Nephron (organoid): ENCODE data around the gene KRT74.

ENCODE experiments used
- H3K27ac Mint-ChIP-seq, 3 experiments: 2 replicates each; pipeline ENCODE4 v1.8.0; 2020; ENCODE audit warnings: mixed read lengths in 3 of 3, mild to moderate bottlenecking in 2 of 3, moderate library complexity in 1 of 3
- H3K27me3 Mint-ChIP-seq: 2 replicates; pipeline ENCODE4 v1.8.0; 2021; ENCODE audit warnings: low read depth, mild to moderate bottlenecking, moderate library complexity, mixed read lengths
- H3K36me3 Mint-ChIP-seq: 2 replicates; pipeline ENCODE4 v1.8.0; 2020; ENCODE audit warnings: low read depth, mixed read lengths
- H3K4me1 Mint-ChIP-seq: 2 replicates; pipeline ENCODE4 v1.8.0; 2020; ENCODE audit warnings: mixed read lengths
- H3K4me3 Mint-ChIP-seq, 3 experiments: 2 replicates each; pipeline ENCODE4 v1.8.0; 2020; ENCODE audit warnings: mild to moderate bottlenecking in 3 of 3, mixed read lengths in 3 of 3, moderate library complexity in 2 of 3
- H3K9me3 Mint-ChIP-seq: 2 replicates; pipeline ENCODE4 v1.8.0; 2020; ENCODE audit warnings: mixed read lengths
- TF ChIP-seq, protein P1 (sequence below), 3 experiments: fragments of 200-600 bp; sonication (generic); IDR thresholded peaks; one replicate each; pipeline ENCODE4 v1.5.0; 2021; ENCODE audit warnings: antibody characterized with exemption in 3 of 3; ENCODE audit not compliant: unreplicated experiment in 3 of 3

The KRT74 gene

DNA sequence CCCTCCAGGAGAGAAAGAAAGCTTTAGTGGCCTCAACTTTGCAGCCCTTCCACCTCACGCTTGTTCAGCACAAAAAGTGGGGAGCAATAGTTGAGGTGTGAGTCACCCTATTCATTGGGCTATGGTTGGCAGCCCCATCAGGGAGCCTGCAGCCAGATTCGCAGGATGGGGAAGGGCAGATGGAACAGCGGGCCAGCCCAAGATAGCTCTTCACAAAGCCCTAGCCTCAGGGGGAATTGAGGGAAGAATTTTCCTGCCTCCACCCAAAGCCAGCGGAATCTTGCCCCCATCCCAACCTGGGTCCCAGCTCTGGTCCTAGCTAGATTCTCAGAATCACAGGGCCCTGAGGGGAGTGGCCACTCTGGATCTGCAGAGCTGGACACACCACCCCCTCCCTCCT is 49.8 kb downstream of the KRT74 start:
- Mint-ChIP-seq H3K9me3 (no peaks in the 10 kb centered on the region), H3K27me3 (peaks cover 12% of the 10 kb centered on the region), H3K27ac (no peak overlapping the region), H3K4me3 (no peak overlapping the region), H3K36me3 (no peaks in the 10 kb centered on the region), H3K4me1 (no peaks in the 10 kb centered on the region)
- TF ChIP-seq, protein P1, sequence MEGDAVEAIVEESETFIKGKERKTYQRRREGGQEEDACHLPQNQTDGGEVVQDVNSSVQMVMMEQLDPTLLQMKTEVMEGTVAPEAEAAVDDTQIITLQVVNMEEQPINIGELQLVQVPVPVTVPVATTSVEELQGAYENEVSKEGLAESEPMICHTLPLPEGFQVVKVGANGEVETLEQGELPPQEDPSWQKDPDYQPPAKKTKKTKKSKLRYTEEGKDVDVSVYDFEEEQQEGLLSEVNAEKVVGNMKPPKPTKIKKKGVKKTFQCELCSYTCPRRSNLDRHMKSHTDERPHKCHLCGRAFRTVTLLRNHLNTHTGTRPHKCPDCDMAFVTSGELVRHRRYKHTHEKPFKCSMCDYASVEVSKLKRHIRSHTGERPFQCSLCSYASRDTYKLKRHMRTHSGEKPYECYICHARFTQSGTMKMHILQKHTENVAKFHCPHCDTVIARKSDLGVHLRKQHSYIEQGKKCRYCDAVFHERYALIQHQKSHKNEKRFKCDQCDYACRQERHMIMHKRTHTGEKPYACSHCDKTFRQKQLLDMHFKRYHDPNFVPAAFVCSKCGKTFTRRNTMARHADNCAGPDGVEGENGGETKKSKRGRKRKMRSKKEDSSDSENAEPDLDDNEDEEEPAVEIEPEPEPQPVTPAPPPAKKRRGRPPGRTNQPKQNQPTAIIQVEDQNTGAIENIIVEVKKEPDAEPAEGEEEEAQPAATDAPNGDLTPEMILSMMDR (IDR thresholded peaks at IDR 0.05; ENCODE audit: unreplicated experiment in 3 of 3): no peak

DNA sequence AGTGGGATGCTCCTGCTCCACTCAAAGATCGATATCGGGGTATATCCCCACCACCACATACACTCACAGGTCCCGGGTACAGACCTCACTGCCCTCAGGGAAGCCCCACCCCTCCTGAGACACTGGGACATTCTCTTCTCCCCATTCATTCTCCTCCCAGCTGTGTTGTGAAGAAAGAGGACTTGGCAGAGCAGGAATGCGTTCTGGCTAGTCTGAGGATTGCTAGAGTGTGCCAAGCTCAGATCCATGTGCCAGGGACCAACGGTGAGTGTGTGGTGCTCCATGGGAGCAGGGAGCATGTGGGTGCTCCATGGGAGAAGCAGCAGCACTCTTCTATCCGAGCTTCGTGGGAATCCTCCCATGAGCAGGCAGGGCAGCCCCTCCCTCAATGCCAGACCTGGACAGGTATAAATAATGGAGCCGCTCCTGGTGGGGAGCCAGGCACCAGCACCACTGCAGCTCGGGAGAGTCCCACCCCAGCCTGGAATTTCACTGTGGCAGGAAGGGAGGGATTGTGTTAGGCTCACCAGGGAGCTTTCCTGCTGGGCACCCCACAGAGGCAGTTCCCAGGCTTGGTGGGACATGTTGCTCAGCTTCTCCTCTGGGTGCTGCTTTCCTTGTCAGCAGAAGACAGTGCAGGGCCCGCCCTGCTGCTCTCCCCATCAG is 51.2 kb downstream of the KRT74 start:
- H3K27me3 Mint-ChIP-seq: peaks cover 8% of the 10 kb centered on the region

DNA sequence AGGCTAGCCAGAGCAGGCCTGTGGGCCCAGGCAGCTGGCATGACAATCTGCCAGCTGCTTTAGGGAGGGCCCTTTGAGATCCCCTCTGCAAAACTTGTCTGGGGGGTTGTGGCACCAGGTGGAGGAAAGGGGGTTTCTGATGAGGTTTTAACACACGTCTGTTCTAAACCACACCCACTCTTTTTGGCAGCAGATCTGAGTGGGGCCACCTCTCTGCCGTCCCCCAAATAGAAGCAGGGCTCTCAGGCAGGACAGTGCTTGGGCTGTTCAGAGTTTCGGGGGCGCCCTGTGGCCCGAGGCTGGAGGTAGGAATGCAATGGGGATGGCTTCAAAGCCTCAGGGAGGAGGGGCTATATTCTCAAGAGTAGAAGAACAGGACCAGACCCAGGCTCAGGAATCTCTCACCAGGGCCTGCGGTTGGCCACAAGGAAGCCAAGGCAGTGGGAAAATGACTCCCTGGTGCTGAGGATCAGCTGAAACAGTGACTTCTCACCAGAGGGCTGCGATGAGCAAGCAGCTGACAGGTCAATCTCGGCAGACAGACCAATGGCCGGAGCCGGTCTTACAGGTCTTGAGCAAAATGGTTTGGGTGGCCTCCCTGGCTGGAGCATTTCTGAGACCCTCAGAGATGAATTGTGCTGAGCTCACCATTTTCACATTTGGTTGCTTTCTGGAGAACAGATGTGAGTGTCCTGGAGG is 51.9 kb downstream of the KRT74 start:
- Mint-ChIP-seq H3K9me3 (no peaks in the 10 kb centered on the region), H3K4me3 (no peak overlapping the region), H3K36me3 (no peaks in the 10 kb centered on the region), H3K4me1 (no peaks in the 10 kb centered on the region), H3K27ac (no peak overlapping the region), H3K27me3 (peaks cover 8% of the 10 kb centered on the region)
- TF ChIP-seq, protein P1 (IDR thresholded peaks at IDR 0.05; ENCODE audit: unreplicated experiment in 3 of 3): no peak

More for the DNA sequence above, 51.2 kb downstream of the KRT74 start:
- H3K9me3 Mint-ChIP-seq: no peaks in the 10 kb centered on the region
- TF ChIP-seq, protein P1 (IDR thresholded peaks at IDR 0.05; ENCODE audit: unreplicated experiment in 3 of 3): no peak
- no peak overlapping the region for H3K4me3 Mint-ChIP-seq
- H3K4me1 Mint-ChIP-seq: no peaks in the 10 kb centered on the region
- no peak overlapping the region for H3K27ac Mint-ChIP-seq
- H3K36me3 Mint-ChIP-seq: no peaks in the 10 kb centered on the region

DNA sequence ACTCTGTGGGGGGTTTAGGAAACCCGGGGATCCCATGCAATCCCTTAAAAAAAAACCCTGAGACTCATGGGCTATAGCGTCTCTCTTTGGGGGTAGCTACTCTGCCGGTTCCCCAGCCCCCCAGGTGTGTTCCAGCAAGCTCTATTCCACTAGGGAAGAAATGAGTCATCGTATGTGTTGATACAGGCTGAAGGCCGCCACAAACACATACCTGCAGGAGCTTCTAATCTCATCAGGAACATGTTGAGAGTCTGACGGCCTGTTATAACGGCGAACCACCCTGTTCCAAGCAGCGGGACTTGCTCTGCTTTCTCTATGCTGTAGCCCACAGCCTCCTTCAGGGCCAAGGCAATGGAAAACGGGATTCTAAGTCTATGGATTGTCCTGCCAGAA is 52.5 kb downstream of the KRT74 start:
- H3K9me3 Mint-ChIP-seq: no peaks in the 10 kb centered on the region
- TF ChIP-seq, protein P1 (IDR thresholded peaks at IDR 0.05; ENCODE audit: unreplicated experiment in 3 of 3): no peak

DNA sequence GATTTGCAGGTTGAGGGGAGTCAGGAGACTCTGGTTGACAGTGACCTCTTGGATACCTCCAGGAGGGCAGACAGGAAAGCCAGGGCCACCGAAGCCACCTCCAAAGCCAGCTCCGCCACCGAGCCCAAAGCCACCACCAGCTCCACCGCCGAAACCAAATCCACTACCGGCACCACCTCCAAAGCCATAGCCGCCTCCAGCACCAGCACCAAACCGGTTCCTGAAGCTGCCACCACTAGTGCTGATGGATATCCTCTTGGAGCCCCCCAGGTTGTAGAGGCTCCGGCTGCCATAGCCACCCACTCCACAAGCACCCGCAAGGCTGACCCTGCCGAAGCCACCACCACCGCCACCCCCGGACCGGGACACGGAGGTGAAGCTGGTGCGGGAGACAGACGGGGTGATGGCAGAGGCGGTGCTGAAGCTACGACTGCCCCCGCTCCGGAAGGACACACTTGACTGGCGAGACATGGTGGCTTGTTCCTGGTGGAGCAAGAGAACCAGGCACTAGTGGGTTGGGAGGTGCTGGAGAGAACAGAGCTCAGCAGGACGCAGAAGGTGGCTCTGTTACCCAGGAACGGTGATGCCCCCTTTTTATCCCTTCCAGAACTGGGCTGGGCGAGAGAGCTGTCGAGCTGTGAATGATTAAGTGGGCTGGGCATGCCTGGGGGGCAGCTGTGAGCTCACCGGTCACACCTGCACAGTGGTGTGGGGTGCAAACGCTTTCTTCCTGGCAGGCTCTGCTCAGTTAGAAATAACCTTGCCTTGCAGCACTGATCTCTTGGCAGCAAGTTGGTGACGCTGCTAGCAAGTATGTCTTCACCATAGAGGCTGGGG is 53.6 kb downstream of the KRT74 start, which contains the start of gene KRT5:
Gene KRT5 (minus strand): TSS at position 569 of the 837 bp plus-strand sequence. CDS start 98 bp downstream, at position 471.
- no peaks in the 10 kb centered on the region for H3K9me3 Mint-ChIP-seq
- H3K4me3 Mint-ChIP-seq: no peak within 1 kb of the TSS
- no peaks in the 10 kb centered on the region for H3K4me1 Mint-ChIP-seq
- peaks cover 11% of the 10 kb centered on the region for H3K27me3 Mint-ChIP-seq
- no peak within 1 kb of the TSS for H3K27ac Mint-ChIP-seq
- no peaks in the 10 kb centered on the region for H3K36me3 Mint-ChIP-seq
- TF ChIP-seq, protein P1 (IDR thresholded peaks at IDR 0.05; ENCODE audit: unreplicated experiment in 3 of 3): no peak

More for the DNA sequence above, 52.5 kb downstream of the KRT74 start:
- Mint-ChIP-seq H3K4me1 (no peaks in the 10 kb centered on the region), H3K27ac (no peak overlapping the region), H3K4me3 (no peak overlapping the region), H3K36me3 (no peaks in the 10 kb centered on the region), H3K27me3 (peaks cover 8% of the 10 kb centered on the region)
